Breast epithelium (tissue), 4 donors: Measurements from ENCODE around the gene RIMKLA. TPM values are rescaled to one million over a fixed set of nuclear protein-coding genes. Genes with fewer than 3 reads are reported as not detected.
A peak's percentile ranks its signal among the peaks of the same experiment; 100 is the strongest.

ENCODE experiments used
- DNase-seq, 2 donors: peaks; one replicate each; pipeline ENCODE4 v3.0.0-alpha.2; 2019; ENCODE audit warnings: low spot score in 2 of 2
- H3K27ac ChIP-seq, 2 donors: fragments of 200-600 bp; sonication (generic) in 1 of 2; one replicate each; pipeline ENCODE4 v1.5.1; 2016 to 2019; ENCODE audit warnings: mild to moderate bottlenecking in 1 of 2
- H3K27me3 ChIP-seq, 2 donors: fragments of 200-600 bp; sonication (generic) in 1 of 2; one replicate each; pipeline versions ENCODE4 v1.5.1 to v1.6.0; 2017 to 2019; ENCODE audit warnings: control low read depth in 1 of 2, mild to moderate bottlenecking in 1 of 2
- H3K36me3 ChIP-seq: fragments of 200-600 bp; one replicate; pipeline ENCODE4 v1.5.1; 2019
- H3K4me1 ChIP-seq, 2 donors: fragments of 200-600 bp; sonication (generic); one replicate each; pipeline ENCODE4 v1.5.1; 2016 to 2019; ENCODE audit warnings: control low read depth in 1 of 2
- H3K4me3 ChIP-seq, 3 donors: fragments of 200-600 bp; sonication (generic); 1 replicate in 2 of 3; 2 replicates in 1 of 3; pipeline ENCODE4 v1.5.1; 2016 to 2019; ENCODE audit warnings: mild to moderate bottlenecking in 3 of 3, moderate library complexity in 2 of 3
- H3K9me3 ChIP-seq, 2 donors: fragments of 200-600 bp; sonication (generic) in 1 of 2; one replicate each; pipeline ENCODE4 v1.5.1; 2016 to 2019; ENCODE audit warnings: control low read depth in 1 of 2
- POLR2A ChIP-seq: fragments of 450-650 bp; IDR thresholded peaks from one replicate; pipeline ENCODE4 v1.6.1; 2016; ENCODE audit warnings: antibody characterized with exemption, mild to moderate bottlenecking, moderate library complexity
- POLR2AphosphoS5 ChIP-seq, 3 donors: sonication (generic); formaldehyde crosslinking; IDR thresholded peaks; one replicate each; pipeline ENCODE4 v1.6.1; 2017; ENCODE audit warnings: antibody characterized with exemption in 3 of 3
- intact Hi-C: fragments of 100-400 bp; cut with DNase I; formaldehyde crosslinking; loops from one replicate; pipeline ENCODE4 v1.15.1; 2023; ENCODE audit warnings: low total_unique reads
- total RNA-seq, 3 donors: library from RNA; depleted of rRNA; stranded (reverse); fragments of >200 nt; gene quantifications; one replicate each; pipeline ENCODE4 v1.1.0, GENCODE V29; 2016
- TF ChIP-seq, protein P1 (sequence below), 3 donors: fragments of 450-650 bp; IDR thresholded peaks; one replicate each; pipeline ENCODE4 v1.5.1; 2016 to 2017; ENCODE audit warnings: antibody characterized with exemption in 3 of 3, mild to moderate bottlenecking in 3 of 3, moderate library complexity in 3 of 3

Gene RIMKLA
- total RNA-seq, 3 donors from 2014 or later, result 0.32 to 0.73 (median 0.66) TPM

DNA sequence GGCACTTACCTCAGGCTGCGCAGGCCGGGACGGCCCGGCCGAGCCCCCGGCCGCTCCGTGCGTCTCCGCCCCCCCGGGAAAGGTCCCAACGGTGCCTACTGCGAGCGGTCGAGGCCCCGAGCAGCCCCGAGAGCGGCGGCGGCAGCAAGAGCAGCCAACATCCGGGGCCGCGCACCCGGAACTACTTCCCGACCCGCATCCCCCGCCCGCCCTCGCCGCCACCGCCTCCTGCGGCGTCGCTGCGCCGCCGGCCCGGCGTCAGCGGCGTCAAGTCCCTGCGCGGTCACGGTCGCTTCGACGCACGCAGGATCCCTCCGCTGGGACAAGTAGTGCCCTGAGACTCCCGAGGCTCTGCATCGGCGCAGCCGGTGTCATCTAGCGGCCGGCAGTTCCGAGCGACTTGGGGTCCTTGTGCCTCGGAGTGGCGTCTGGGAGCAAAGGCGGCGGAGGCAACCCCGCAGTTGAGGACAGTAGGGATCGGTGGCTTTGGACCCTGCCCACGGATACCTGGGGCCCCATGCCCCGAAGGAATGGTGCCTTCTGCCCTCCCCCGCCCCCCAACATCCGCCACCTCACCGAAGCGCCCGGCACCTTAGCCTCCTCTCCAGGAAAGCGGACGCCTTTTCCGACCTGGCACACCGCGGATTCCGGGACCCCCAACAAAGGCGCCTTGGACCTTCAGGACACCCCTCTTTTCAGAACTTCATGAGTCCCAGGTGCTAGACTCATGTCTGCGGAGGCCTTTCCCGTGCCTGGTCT, 45.4 kb upstream of the RIMKLA start, which contains the start of gene FOXJ3:
Gene FOXJ3 (minus strand): TSS at position 186 of the 759 bp plus-strand sequence. CDS start 24,142 bp downstream, outside the sequence.
- Histone ChIP-seq H3K27ac (peak within 1 kb of the TSS; percentile 97 to 99), H3K27me3 (no peaks in the 10 kb centered on the region), H3K4me1 (no peaks in the 10 kb centered on the region), H3K9me3 (no peaks in the 10 kb centered on the region), H3K36me3 (no peaks in the 10 kb centered on the region), H3K4me3 (peak within 1 kb of the TSS; percentile 96 to 98 (median 97))
- TF ChIP-seq POLR2AphosphoS5 (IDR thresholded peaks at IDR 0.05), result peak; percentile 91 to 95 (median 92)
- TF ChIP-seq, protein P1, sequence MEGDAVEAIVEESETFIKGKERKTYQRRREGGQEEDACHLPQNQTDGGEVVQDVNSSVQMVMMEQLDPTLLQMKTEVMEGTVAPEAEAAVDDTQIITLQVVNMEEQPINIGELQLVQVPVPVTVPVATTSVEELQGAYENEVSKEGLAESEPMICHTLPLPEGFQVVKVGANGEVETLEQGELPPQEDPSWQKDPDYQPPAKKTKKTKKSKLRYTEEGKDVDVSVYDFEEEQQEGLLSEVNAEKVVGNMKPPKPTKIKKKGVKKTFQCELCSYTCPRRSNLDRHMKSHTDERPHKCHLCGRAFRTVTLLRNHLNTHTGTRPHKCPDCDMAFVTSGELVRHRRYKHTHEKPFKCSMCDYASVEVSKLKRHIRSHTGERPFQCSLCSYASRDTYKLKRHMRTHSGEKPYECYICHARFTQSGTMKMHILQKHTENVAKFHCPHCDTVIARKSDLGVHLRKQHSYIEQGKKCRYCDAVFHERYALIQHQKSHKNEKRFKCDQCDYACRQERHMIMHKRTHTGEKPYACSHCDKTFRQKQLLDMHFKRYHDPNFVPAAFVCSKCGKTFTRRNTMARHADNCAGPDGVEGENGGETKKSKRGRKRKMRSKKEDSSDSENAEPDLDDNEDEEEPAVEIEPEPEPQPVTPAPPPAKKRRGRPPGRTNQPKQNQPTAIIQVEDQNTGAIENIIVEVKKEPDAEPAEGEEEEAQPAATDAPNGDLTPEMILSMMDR (IDR thresholded peaks at IDR 0.05), result peak in 1 of 3 donors; percentile 19
- TF ChIP-seq POLR2A, result peak; percentile 57
- intact Hi-C loops, result loop anchor here (5.0 kb wide), 1 partner anchor 1642 kb away; the partner anchor contains the start of gene B4GALT2
- DNase-seq, result peak; percentile 83 to 89

DNA sequence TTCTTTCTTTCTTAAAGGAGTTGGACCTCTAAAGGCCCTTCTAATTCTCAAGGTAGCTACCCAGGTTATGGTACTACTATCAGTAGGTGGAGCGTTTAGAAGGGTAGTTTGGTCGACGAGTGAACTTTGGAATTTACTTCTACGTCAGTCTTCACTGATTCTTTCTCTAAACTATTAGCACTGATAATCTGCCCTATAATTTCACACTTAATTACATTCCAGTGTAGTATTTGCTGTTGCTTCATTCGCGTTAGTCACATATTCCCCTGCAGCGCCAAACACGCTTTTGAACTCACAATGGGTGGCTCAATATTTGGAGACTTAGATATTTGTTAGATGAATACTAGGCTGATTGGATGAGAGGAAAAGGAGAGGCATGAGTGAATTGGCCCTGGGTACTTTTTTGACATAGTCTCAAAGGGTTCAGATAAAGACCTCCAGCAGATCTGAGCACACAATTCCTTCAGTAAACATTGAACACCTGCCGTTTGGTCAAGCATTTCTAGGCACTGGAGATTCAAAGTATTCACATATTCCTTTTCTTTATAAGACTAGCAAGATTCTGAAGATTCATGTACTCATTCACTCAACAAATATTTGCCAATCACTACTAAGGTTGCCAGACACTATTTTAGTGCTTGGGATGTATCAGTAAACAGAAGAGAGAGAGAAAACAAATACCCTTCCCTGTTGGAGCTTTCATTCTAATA, 44.6 kb upstream of the RIMKLA start:
- H3K4me1 ChIP-seq, result no peaks in the 10 kb centered on the region
- H3K27ac ChIP-seq, result peak overlapping the region; percentile 97 to 99
- no peaks in the 10 kb centered on the region for H3K9me3 ChIP-seq
- no peaks in the 10 kb centered on the region for H3K27me3 ChIP-seq
- H3K36me3 ChIP-seq, result no peaks in the 10 kb centered on the region
- DNase-seq, result no peak
- TF ChIP-seq POLR2A (no peak), POLR2AphosphoS5 (IDR thresholded peaks at IDR 0.05) (no peak)
- TF ChIP-seq, protein P1 (IDR thresholded peaks at IDR 0.05), result no peak
- intact Hi-C loops, result loop anchor here (5.0 kb wide), 1 partner anchor 1641 kb away; the partner anchor contains the start of gene B4GALT2
- H3K4me3 ChIP-seq, result peak overlapping the region; percentile 96 to 98 (median 97)

DNA sequence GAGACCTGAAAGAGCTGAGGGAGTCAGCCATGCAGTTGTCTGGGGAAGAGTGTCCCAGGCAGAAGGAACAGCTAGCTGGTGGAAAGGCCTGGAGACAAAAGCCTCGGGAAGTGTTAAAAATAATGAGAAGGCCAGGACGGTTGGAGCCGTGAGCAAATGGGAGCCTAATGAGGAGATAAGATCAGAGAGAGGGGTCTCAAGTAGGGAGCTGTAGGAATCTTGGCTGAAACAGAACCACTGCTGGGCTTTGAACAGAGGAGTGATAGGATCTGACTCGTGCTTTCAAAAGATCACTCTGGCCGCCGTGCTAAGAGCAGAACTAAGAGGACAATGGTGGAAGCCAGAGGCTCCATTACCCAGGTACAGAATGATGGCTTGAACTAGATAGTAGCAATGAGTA, 43.6 kb upstream of the RIMKLA start:
- no peak overlapping the region for H3K4me3 ChIP-seq
- no peaks in the 10 kb centered on the region for H3K4me1 ChIP-seq
- intact Hi-C loops, result loop anchor here (5.0 kb wide), 1 partner anchor 1640 kb away; the partner anchor contains the start of gene B4GALT2
- no peaks in the 10 kb centered on the region for H3K36me3 ChIP-seq
- no peaks in the 10 kb centered on the region for H3K9me3 ChIP-seq
- H3K27ac ChIP-seq, result no peak overlapping the region
- no peak for TF ChIP-seq POLR2AphosphoS5 (IDR thresholded peaks at IDR 0.05)
- TF ChIP-seq, protein P1 (IDR thresholded peaks at IDR 0.05), result no peak
- TF ChIP-seq POLR2A, result no peak
- no peaks in the 10 kb centered on the region for H3K27me3 ChIP-seq
- DNase-seq, result no peak

DNA sequence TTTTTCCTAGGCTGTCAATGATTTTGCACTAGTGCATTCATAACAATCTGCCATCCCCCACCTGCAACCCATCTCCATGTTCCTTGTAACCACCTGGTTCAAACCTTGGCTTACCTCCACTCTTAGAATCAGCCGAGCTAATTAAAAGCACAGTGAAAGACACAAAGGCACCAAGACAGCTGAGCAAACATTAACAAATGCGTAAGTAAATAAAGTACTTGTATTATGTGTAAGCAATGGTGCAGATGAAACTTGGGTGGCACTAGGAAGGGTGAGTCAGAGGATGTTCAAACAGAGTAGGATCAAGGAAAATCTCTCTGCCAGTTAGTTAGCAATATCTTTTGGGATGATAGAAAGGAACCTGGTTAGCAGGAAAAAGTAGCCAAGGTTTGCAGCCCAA, 40.5 kb upstream of the RIMKLA start:
- H3K27me3 ChIP-seq, result no peaks in the 10 kb centered on the region
- H3K9me3 ChIP-seq, result no peaks in the 10 kb centered on the region
- H3K4me1 ChIP-seq, result no peaks in the 10 kb centered on the region
- H3K4me3 ChIP-seq, result no peak overlapping the region
- intact Hi-C loops, result no loop called here
- H3K27ac ChIP-seq, result no peak overlapping the region
- no peak for DNase-seq
- H3K36me3 ChIP-seq, result no peaks in the 10 kb centered on the region
- TF ChIP-seq, protein P1 (IDR thresholded peaks at IDR 0.05), result no peak
- TF ChIP-seq POLR2AphosphoS5 (IDR thresholded peaks at IDR 0.05) (no peak), POLR2A (no peak)
